ENCODE data around the gene ZNF440.
"Not testable (repeated sequence)": the region's sequence is repeated elsewhere in the genome, so short reads cannot be mapped to it uniquely, and the experiment has no call there.

DNA sequence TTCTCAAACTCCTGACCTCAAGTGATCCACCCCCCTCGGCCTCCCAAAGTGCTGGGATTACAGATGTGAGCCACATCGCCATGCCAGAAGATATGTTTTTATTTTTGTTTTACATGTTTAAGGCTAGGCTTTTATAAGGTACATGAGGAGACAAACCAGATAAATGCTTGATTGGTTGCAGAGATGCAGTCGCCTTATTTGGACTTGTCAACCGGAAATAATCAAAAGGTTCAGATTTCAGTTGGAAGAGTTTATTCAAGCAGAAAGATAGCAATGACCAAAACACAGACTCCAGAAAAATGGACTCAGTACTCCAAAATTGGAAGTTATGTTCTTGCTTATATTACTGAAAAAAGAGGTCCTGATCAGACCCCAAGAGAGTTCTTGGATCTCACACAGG lies 36.2 kb downstream of the ZNF440 start:
- TF ChIP-seq, protein P1, sequence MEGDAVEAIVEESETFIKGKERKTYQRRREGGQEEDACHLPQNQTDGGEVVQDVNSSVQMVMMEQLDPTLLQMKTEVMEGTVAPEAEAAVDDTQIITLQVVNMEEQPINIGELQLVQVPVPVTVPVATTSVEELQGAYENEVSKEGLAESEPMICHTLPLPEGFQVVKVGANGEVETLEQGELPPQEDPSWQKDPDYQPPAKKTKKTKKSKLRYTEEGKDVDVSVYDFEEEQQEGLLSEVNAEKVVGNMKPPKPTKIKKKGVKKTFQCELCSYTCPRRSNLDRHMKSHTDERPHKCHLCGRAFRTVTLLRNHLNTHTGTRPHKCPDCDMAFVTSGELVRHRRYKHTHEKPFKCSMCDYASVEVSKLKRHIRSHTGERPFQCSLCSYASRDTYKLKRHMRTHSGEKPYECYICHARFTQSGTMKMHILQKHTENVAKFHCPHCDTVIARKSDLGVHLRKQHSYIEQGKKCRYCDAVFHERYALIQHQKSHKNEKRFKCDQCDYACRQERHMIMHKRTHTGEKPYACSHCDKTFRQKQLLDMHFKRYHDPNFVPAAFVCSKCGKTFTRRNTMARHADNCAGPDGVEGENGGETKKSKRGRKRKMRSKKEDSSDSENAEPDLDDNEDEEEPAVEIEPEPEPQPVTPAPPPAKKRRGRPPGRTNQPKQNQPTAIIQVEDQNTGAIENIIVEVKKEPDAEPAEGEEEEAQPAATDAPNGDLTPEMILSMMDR (IDR thresholded peaks at IDR 0.05 in 8 of 11, conservative IDR thresholded peaks at IDR 0.05 in 3 of 11): not testable (repeated sequence)
- not testable (repeated sequence) for TF ChIP-seq POLR2A (IDR thresholded peaks at IDR 0.05)
